ENCODE results near the gene SEPTIN7. TPM values are rescaled to one million over a fixed set of nuclear protein-coding genes. Genes with fewer than 3 reads are reported as not detected.
A peak's percentile ranks its signal among the peaks of the same experiment; 100 is the strongest.

SEPTIN7 gene
- total and polyA plus RNA-seq, 2 of the 13 experiments (the other 11 are each of a cell fraction or from before 2014, with no cell fraction given): 103 to 129 TPM

GRCh38 chr7:35800718-35801391 is at the start of gene SEPTIN7 (continued):
- peak; percentile 19; the same call in 1 of the 2 replicates for TF ChIP-seq ZNF235 (CRISPR knock-in tag; IDR thresholded peaks at IDR 0.05; ENCODE audit: borderline replicate concordance)
- TF ChIP-seq U2AF1 (optimal IDR thresholded peaks at IDR 0.05; ENCODE audit: low read depth, low read length): peak; percentile 4
- TF ChIP-seq FIP1L1 (IDR thresholded peaks at IDR 0.05; ENCODE audit: borderline replicate concordance, insufficient read depth, low read depth, low read length): no peak
- TF ChIP-seq NR2F6 (IDR thresholded peaks at IDR 0.05): no peak
- no peak for TF ChIP-seq NR2F6 (CRISPR knock-in tag; IDR thresholded peaks at IDR 0.05)
- TF ChIP-seq ZFP82 (CRISPR knock-in tag; IDR thresholded peaks at IDR 0.05; ENCODE audit: borderline replicate concordance): no peak
- peak; percentile 39 for TF ChIP-seq FOXK2 (IDR thresholded peaks at IDR 0.05)
- TF ChIP-seq ZNF329 (CRISPR knock-in tag; IDR thresholded peaks at IDR 0.05; ENCODE audit: low read depth): peak; percentile 59; the same call in 1 of the 2 replicates
- TF ChIP-seq ZNF264 (CRISPR knock-in tag; IDR thresholded peaks at IDR 0.05): 0 out of 2 replicates have a peak, but pooled peaks have one; percentile 39
- no peak for TF ChIP-seq ZNF674 (CRISPR knock-in tag; IDR thresholded peaks at IDR 0.05; ENCODE audit: low read depth)
- peak; percentile 84 for TF ChIP-seq TGIF2 (CRISPR knock-in tag; IDR thresholded peaks at IDR 0.05)
- no peak for TF ChIP-seq ZNF7 (CRISPR knock-in tag; IDR thresholded peaks at IDR 0.05)
- TF ChIP-seq ZNF30 (CRISPR knock-in tag; IDR thresholded peaks at IDR 0.05): no peak
- no peak for TF ChIP-seq ZNF318 (CRISPR knock-in tag; IDR thresholded peaks at IDR 0.05)
- peak; percentile 98 for TF ChIP-seq CHD2 (IDR thresholded peaks at IDR 0.05; ENCODE audit: low read depth, low read length)
- TF ChIP-seq, protein P1, sequence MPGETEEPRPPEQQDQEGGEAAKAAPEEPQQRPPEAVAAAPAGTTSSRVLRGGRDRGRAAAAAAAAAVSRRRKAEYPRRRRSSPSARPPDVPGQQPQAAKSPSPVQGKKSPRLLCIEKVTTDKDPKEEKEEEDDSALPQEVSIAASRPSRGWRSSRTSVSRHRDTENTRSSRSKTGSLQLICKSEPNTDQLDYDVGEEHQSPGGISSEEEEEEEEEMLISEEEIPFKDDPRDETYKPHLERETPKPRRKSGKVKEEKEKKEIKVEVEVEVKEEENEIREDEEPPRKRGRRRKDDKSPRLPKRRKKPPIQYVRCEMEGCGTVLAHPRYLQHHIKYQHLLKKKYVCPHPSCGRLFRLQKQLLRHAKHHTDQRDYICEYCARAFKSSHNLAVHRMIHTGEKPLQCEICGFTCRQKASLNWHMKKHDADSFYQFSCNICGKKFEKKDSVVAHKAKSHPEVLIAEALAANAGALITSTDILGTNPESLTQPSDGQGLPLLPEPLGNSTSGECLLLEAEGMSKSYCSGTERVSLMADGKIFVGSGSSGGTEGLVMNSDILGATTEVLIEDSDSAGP (CRISPR knock-in tag; IDR thresholded peaks at IDR 0.05; ENCODE audit: borderline replicate concordance): peak; percentile 79; the same call in 1 of the 2 replicates
- no peak for TF ChIP-seq ZFP36 (IDR thresholded peaks at IDR 0.05; ENCODE audit: borderline replicate concordance, low read depth, low read length, partially characterized antibody)
- TF ChIP-seq CHD4 (IDR thresholded peaks at IDR 0.05; ENCODE audit: borderline replicate concordance, low read length): no peak
- TF ChIP-seq BCL6 (CRISPR knock-in tag; IDR thresholded peaks at IDR 0.05): peak; percentile 20; the same call in 1 of the 2 replicates
- TF ChIP-seq ZNF383 (CRISPR knock-in tag; IDR thresholded peaks at IDR 0.05; ENCODE audit: borderline replicate concordance): no peak
- TF ChIP-seq KLF13 (CRISPR knock-in tag; IDR thresholded peaks at IDR 0.05): no peak

All from HepG2 (cell line).